H1 (cell line): ENCODE results near the gene JADE3. TPM values are rescaled to one million over a fixed set of nuclear protein-coding genes. Genes with fewer than 3 reads are reported as not detected.

ENCODE experiments used
- CTCF ChIA-PET: fragments of 300-600 bp; sonication (Branson Sonifier 250); formaldehyde crosslinking; loops from one replicate; lab custom pipeline; 2021; ENCODE audit not compliant: partially characterized antibody; lab: Charles Lee
- POLR2A ChIA-PET: fragments of 300-600 bp; sonication (Branson Sonifier 250); formaldehyde crosslinking; loops from one replicate; lab custom pipeline; 2021; ENCODE audit warnings: inconsistent platforms; ENCODE audit not compliant: partially characterized antibody; lab: Charles Lee
- DNase-seq, 2 experiments: peaks; one replicate each; pipeline versions ENCODE4 v3.0.0 to v3.0.0-alpha.2; 2010 to 2022; ENCODE audit warnings: low spot score in 2 of 2, low read depth in 1 of 2, mixed read lengths in 1 of 2
- FAIRE-seq: peaks from 2 replicates; lab custom pipeline; 2011; peaks lifted over from hg19 to GRCh38; lab: Jason Lieb, UNC
- H2AFZ ChIP-seq: 2 replicates; pipeline ENCODE4 v1.8.1; 2012; ENCODE audit warnings: low read length, inconsistent platforms
- H2AK5ac ChIP-seq: 2 replicates; pipeline ENCODE4 v1.6.1; 2013; ENCODE audit warnings: low read depth, low read length
- H2BK120ac ChIP-seq: replicated peaks from 2 replicates; pipeline ENCODE3; 2013; ENCODE audit warnings: low read depth, low read length, inconsistent platforms
- H2BK12ac ChIP-seq: 2 replicates; pipeline ENCODE4 v1.6.1; 2013; ENCODE audit warnings: low read depth, low read length
- H2BK15ac ChIP-seq: 2 replicates; pipeline ENCODE4 v1.6.1; 2013; ENCODE audit warnings: low read length
- H2BK20ac ChIP-seq: 2 replicates; pipeline ENCODE4 v1.6.1; 2013; ENCODE audit warnings: low read length
- H2BK5ac ChIP-seq: 2 replicates; pipeline ENCODE4 v1.6.1; 2013; ENCODE audit warnings: low read depth, low read length
- H3K14ac ChIP-seq: 2 replicates; pipeline ENCODE4 v1.6.1; 2013; ENCODE audit warnings: inconsistent platforms; ENCODE audit not compliant: insufficient read length
- H3K18ac ChIP-seq: 2 replicates; pipeline ENCODE4 v1.6.1; 2013; ENCODE audit warnings: low read length; ENCODE audit errors: extremely low read depth
- H3K23ac ChIP-seq: 2 replicates; pipeline ENCODE4 v1.6.1; 2013; ENCODE audit warnings: inconsistent platforms; ENCODE audit not compliant: insufficient read length
- H3K23me2 ChIP-seq: 2 replicates; pipeline ENCODE4 v1.6.1; 2013; ENCODE audit warnings: low read depth, low read length
- H3K27ac ChIP-seq: 2 replicates; pipeline ENCODE4 v1.6.1; 2011; ENCODE audit warnings: low read depth, low read length, inconsistent platforms
- H3K27me3 ChIP-seq, 4 experiments: replicated peaks in 1 of 4; 1 replicate in 1 of 4; 2 replicates in 3 of 4; pipeline versions ENCODE4 v1.6.1 to v1.8.1; 2011 to 2013; ENCODE audit warnings: low read length in 3 of 4, mild to moderate bottlenecking in 3 of 4, inconsistent platforms in 2 of 4, mixed read lengths in 2 of 4, moderate library complexity in 1 of 4; ENCODE audit not compliant: control insufficient read depth in 3 of 4, insufficient read depth in 3 of 4; ENCODE audit errors: extremely low read depth in 1 of 4
- H3K36me3 ChIP-seq, 4 experiments: 2 replicates each; pipeline versions ENCODE4 v1.6.1 to v1.8.1; 2011 to 2013; ENCODE audit warnings: mild to moderate bottlenecking in 4 of 4, low read length in 3 of 4, moderate library complexity in 2 of 4, control low read depth in 1 of 4, inconsistent platforms in 1 of 4; ENCODE audit not compliant: insufficient read depth in 4 of 4, control insufficient read depth in 2 of 4
- H3K4ac ChIP-seq: replicated peaks from 2 replicates; pipeline ENCODE3; 2013; ENCODE audit warnings: low read length, low read depth, mixed read lengths, inconsistent platforms; ENCODE audit not compliant: insufficient read length
- H3K4me1 ChIP-seq, 4 experiments: replicated peaks in 1 of 4; 1 replicate in 1 of 4; 2 replicates in 3 of 4; pipeline versions ENCODE4 v1.6.1 to v1.8.1; 2011 to 2013; ENCODE audit warnings: low read length in 3 of 4, inconsistent platforms in 2 of 4, mixed read lengths in 1 of 4; ENCODE audit not compliant: insufficient read depth in 4 of 4, control insufficient read depth in 3 of 4
- H3K4me2 ChIP-seq, 2 experiments: 2 replicates each; pipeline versions ENCODE4 v1.6.1 to v1.8.1; 2011 to 2013; ENCODE audit warnings: low read depth in 2 of 2, low read length in 2 of 2, control low read depth in 1 of 2, inconsistent platforms in 1 of 2, mild to moderate bottlenecking in 1 of 2; ENCODE audit not compliant: insufficient read depth in 1 of 2
- H3K4me3 ChIP-seq, 4 experiments: fragments of 200-600, 300-600 bp in 1 of 4; sonication (generic), shearing (Covaris generic), sonication (Bioruptor Twin) in 1 of 4; 2 replicates each; pipeline versions ENCODE4 v1.5.1 to v1.8.1; 2011 to 2016; ENCODE audit warnings: low read length in 4 of 4, low read depth in 3 of 4, control low read depth in 2 of 4, inconsistent platforms in 2 of 4, mild to moderate bottlenecking in 2 of 4, mixed read lengths in 1 of 4, moderate library complexity in 1 of 4; ENCODE audit not compliant: insufficient read depth in 2 of 4; ENCODE audit errors: extremely low read depth in 1 of 4
- H3K56ac ChIP-seq: replicated peaks from 2 replicates; pipeline ENCODE3; 2013; ENCODE audit warnings: low read depth, mild to moderate bottlenecking, mixed read lengths, low read length, inconsistent platforms; ENCODE audit not compliant: insufficient read length
- H3K79me1 ChIP-seq: 2 replicates; pipeline ENCODE4 v1.6.1; 2013; ENCODE audit warnings: low read depth, low read length, control low read depth
- H3K79me2 ChIP-seq, 2 experiments: 2 replicates each; pipeline versions ENCODE4 v1.6.1 to v1.8.1; 2012 to 2013; ENCODE audit warnings: low read length in 2 of 2, mild to moderate bottlenecking in 2 of 2, inconsistent platforms in 1 of 2; ENCODE audit not compliant: insufficient read depth in 2 of 2, control insufficient read depth in 1 of 2
- H3K9ac ChIP-seq, 4 experiments: replicated peaks in 1 of 4; 1 replicate in 1 of 4; 2 replicates in 3 of 4; pipeline versions ENCODE4 v1.6.1 to v1.8.1; 2011 to 2013; ENCODE audit warnings: low read depth in 3 of 4, low read length in 3 of 4, control low read depth in 2 of 4, mild to moderate bottlenecking in 2 of 4, moderate library complexity in 2 of 4, inconsistent platforms in 1 of 4; ENCODE audit errors: extremely low read depth in 1 of 4
- H3K9me3 ChIP-seq, 2 experiments: 2 replicates each; pipeline versions ENCODE4 v1.6.1 to v1.8.1; 2012 to 2013; ENCODE audit warnings: mild to moderate bottlenecking in 2 of 2, moderate library complexity in 2 of 2, control low read depth in 1 of 2, inconsistent platforms in 1 of 2, low read depth in 1 of 2, low read length in 1 of 2, mixed read lengths in 1 of 2; ENCODE audit not compliant: insufficient read depth in 2 of 2
- H4K20me1 ChIP-seq, 2 experiments: replicated peaks in 1 of 2; 2 replicates each; pipeline versions ENCODE3 to v1.8.1; 2011 to 2013; ENCODE audit warnings: inconsistent platforms in 2 of 2, low read length in 2 of 2, mild to moderate bottlenecking in 1 of 2; ENCODE audit not compliant: insufficient read depth in 2 of 2, control insufficient read depth in 1 of 2
- H4K5ac ChIP-seq: 2 replicates; pipeline ENCODE4 v1.6.1; 2013; ENCODE audit warnings: low read length, low read depth, mixed read lengths, inconsistent platforms; ENCODE audit not compliant: insufficient read length
- H4K8ac ChIP-seq: 2 replicates; pipeline ENCODE4 v1.8.0; 2013; ENCODE audit warnings: mild to moderate bottlenecking, moderate library complexity, low read length, inconsistent platforms; ENCODE audit not compliant: insufficient read depth; ENCODE audit errors: extremely low read depth
- H4K91ac ChIP-seq: replicated peaks from 2 replicates; pipeline ENCODE3; 2013; ENCODE audit warnings: low read length, mixed read lengths, inconsistent platforms; ENCODE audit not compliant: insufficient read length
- NRF1 ChIP-seq: IDR thresholded peaks from 2 replicates; pipeline ENCODE4 v1.6.1; 2011; ENCODE audit warnings: mild to moderate bottlenecking, low read depth, low read length, improper control_type of control experiment
- WGBS, 2 experiments: shearing (Covaris generic) in 1 of 2; methylation state at CpG; one replicate each; pipeline versions ENCODE4 v1.1.6 to v1.1.7; 2013 to 2015; ENCODE audit warnings: low lambda C conversion rate in 2 of 2, mixed read lengths in 2 of 2, inconsistent platforms in 1 of 2, low coverage in 1 of 2, missing lambda C conversion rate in 1 of 2; ENCODE audit not compliant: insufficient replicate concordance in 2 of 2, insufficient coverage in 1 of 2, insufficient read length in 1 of 2; ENCODE audit errors: extremely low coverage in 1 of 2, missing lambda C conversion rate in 1 of 2; 5-methylcytosine and 5-hydroxymethylcytosine counted together
- polyA plus RNA-seq, 7 experiments: library from polyadenylated mRNA; depleted of rRNA in 3 of 7; stranded (reverse) in 5 of 7; unstranded in 2 of 7; fragments of >200 nt in 5 of 7; fragments of 200-250 nt in 2 of 7; gene quantifications; 1 replicate in 5 of 7; 2 replicates in 1 of 7; 4 replicates in 1 of 7; pipeline versions ENCODE4 v1.2.1 to v1.2.3, GENCODE V29; 2011 to 2013; ENCODE audit warnings: missing spikeins in 2 of 7, mixed read lengths in 2 of 7
- total RNA-seq: library from RNA; stranded (reverse); fragmentation: NEBNext Ultra II Directional; extraction: Animal tissue kit (Norgen Biotek cat#: 25700); gene quantifications from 2 replicates; pipeline ENCODE4 v1.2.1, GENCODE V29; 2021
- TF ChIP-seq, protein P1 (sequence below): IDR thresholded peaks from 2 replicates; pipeline ENCODE4 v1.6.1; 2012; ENCODE audit warnings: inconsistent platforms
- TF ChIP-seq, protein P2 (sequence below), 3 experiments: IDR thresholded peaks; 1 replicate in 2 of 3; 2 replicates in 1 of 3; pipeline versions ENCODE4 v1.5.1 to v1.6.1; 2011; ENCODE audit warnings: low read length in 3 of 3, mild to moderate bottlenecking in 3 of 3, inconsistent platforms in 2 of 3, low read depth in 1 of 3, moderate library complexity in 1 of 3; ENCODE audit not compliant: insufficient read depth in 1 of 3; ENCODE audit errors: control extremely low read depth in 1 of 3
- TF ChIP-seq, protein P3 (sequence below): IDR thresholded peaks from 2 replicates; pipeline ENCODE4 v1.6.1; 2012; ENCODE audit warnings: inconsistent platforms

Gene JADE3
- total and polyA plus RNA-seq, 2 of the 8 experiments (the other 6 are each of a cell fraction or from before 2014, with no cell fraction given): 6.9 to 21.5 TPM

DNA sequence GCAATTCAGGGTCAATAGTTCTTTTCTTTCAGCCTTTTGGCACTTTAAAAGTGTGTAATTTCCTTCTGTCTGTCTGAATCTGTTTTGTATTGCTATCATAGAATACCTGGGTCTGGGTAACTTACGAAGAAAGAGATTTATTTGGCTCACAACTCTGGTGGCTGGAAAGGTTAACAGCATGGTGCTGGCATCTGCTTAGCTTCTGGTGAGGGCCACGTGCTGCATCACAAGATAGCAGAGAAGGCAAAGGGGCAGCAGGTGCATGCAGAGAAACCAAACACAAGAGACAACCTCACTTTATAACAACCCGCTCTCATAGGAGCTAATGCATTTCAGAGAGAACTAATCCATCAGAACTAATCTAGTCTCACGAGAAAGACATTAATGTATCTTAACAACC lies 184.8 kb downstream of the JADE3 start:
- no peaks in the 10 kb centered on the region for H3K79me2 ChIP-seq
- no peak overlapping the region for H2BK20ac ChIP-seq
- no peak overlapping the region for H3K4me2 ChIP-seq
- no peak overlapping the region for H3K23ac ChIP-seq
- WGBS, 2 experiments: 48% methylated on average over 4 of the region's 4 CpGs; no CpG with 5 or more reads in 1 of the 2 experiments
- H3K27me3 ChIP-seq: no peaks in the 10 kb centered on the region
- no peak overlapping the region for H3K14ac ChIP-seq
- H4K5ac ChIP-seq: no peak overlapping the region
- H2BK15ac ChIP-seq: no peak overlapping the region
- H3K79me1 ChIP-seq: no peaks in the 10 kb centered on the region
- no peak overlapping the region for H3K4me3 ChIP-seq
- no peak overlapping the region for H4K8ac ChIP-seq
- no peaks in the 10 kb centered on the region for H3K36me3 ChIP-seq
- TF ChIP-seq, protein P1, sequence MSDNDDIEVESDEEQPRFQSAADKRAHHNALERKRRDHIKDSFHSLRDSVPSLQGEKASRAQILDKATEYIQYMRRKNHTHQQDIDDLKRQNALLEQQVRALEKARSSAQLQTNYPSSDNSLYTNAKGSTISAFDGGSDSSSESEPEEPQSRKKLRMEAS: peak; percentile 64
- TF ChIP-seq, protein P2, sequence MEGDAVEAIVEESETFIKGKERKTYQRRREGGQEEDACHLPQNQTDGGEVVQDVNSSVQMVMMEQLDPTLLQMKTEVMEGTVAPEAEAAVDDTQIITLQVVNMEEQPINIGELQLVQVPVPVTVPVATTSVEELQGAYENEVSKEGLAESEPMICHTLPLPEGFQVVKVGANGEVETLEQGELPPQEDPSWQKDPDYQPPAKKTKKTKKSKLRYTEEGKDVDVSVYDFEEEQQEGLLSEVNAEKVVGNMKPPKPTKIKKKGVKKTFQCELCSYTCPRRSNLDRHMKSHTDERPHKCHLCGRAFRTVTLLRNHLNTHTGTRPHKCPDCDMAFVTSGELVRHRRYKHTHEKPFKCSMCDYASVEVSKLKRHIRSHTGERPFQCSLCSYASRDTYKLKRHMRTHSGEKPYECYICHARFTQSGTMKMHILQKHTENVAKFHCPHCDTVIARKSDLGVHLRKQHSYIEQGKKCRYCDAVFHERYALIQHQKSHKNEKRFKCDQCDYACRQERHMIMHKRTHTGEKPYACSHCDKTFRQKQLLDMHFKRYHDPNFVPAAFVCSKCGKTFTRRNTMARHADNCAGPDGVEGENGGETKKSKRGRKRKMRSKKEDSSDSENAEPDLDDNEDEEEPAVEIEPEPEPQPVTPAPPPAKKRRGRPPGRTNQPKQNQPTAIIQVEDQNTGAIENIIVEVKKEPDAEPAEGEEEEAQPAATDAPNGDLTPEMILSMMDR (IDR thresholded peaks at IDR 0.05; ENCODE audit: control extremely low read depth in 1 of 3, insufficient read depth in 1 of 3, low read depth in 1 of 3, low read length in 3 of 3): no peak
- no peak for TF ChIP-seq NRF1
- TF ChIP-seq, protein P3, sequence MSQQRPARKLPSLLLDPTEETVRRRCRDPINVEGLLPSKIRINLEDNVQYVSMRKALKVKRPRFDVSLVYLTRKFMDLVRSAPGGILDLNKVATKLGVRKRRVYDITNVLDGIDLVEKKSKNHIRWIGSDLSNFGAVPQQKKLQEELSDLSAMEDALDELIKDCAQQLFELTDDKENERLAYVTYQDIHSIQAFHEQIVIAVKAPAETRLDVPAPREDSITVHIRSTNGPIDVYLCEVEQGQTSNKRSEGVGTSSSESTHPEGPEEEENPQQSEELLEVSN: peak; percentile 33; the same call in 1 of the 2 replicates
- CTCF ChIA-PET: interaction anchor here (0.6 kb wide), 1 partner anchor 96 kb away, joined by 3 read pairs; no protein-coding TSS in a partner anchor
- DNase-seq (no peak), FAIRE-seq (peak; percentile 88)
- H2AK5ac ChIP-seq: no peak overlapping the region; the same call in 1 of the 2 replicates
- no peak overlapping the region for H2BK120ac ChIP-seq
- H3K27ac ChIP-seq: no peak overlapping the region; the same call in 1 of the 2 replicates
- H2BK5ac ChIP-seq: peak overlapping the region; percentile 26; the same call in 1 of the 2 replicates
- no peak overlapping the region for H4K91ac ChIP-seq
- no peak overlapping the region for H2BK12ac ChIP-seq
- no peaks in the 10 kb centered on the region for H4K20me1 ChIP-seq
- no peak overlapping the region for H3K18ac ChIP-seq
- no peaks in the 10 kb centered on the region for H3K4me1 ChIP-seq
- H3K56ac ChIP-seq: no peak overlapping the region
- POLR2A ChIA-PET: no interaction called here
- H3K23me2 ChIP-seq: no peaks in the 10 kb centered on the region
- H3K4ac ChIP-seq: no peak overlapping the region
- H3K9ac ChIP-seq: no peak overlapping the region
- H3K9me3 ChIP-seq: no peaks in the 10 kb centered on the region
- no peak overlapping the region for H2AFZ ChIP-seq
